ENCODE data around the gene ZNF345.

GRCh38 chr19:36837906-36838783 is 12.5 kb upstream of the ZNF345 start, which contains the start of gene ZNF790:
- TF ChIP-seq YY1 (IDR thresholded peaks at IDR 0.05; ENCODE audit: insufficient read depth, insufficient read length) (no peak), ZNF274 (IDR thresholded peaks at IDR 0.05; ENCODE audit: low read depth, low read length) (no peak), SUZ12 (IDR thresholded peaks at IDR 0.05; ENCODE audit: extremely low read depth, insufficient read depth, insufficient read length) (no peak)
